GM19328 (cell line): Measurements from ENCODE around the gene NXF2.
"Not testable (repeated sequence)": the region's sequence is repeated elsewhere in the genome, so short reads cannot be mapped to it uniquely, and the experiment has no call there.

Experiments used
- ATAC-seq: cut with Tn5 transposase; IDR thresholded peaks from one replicate; pipeline ENCODE4 v1.9.1; 2021; ENCODE audit warnings: mild to moderate bottlenecking, moderate library complexity; ENCODE audit not compliant: unreplicated experiment

NXF2 gene, protein sequence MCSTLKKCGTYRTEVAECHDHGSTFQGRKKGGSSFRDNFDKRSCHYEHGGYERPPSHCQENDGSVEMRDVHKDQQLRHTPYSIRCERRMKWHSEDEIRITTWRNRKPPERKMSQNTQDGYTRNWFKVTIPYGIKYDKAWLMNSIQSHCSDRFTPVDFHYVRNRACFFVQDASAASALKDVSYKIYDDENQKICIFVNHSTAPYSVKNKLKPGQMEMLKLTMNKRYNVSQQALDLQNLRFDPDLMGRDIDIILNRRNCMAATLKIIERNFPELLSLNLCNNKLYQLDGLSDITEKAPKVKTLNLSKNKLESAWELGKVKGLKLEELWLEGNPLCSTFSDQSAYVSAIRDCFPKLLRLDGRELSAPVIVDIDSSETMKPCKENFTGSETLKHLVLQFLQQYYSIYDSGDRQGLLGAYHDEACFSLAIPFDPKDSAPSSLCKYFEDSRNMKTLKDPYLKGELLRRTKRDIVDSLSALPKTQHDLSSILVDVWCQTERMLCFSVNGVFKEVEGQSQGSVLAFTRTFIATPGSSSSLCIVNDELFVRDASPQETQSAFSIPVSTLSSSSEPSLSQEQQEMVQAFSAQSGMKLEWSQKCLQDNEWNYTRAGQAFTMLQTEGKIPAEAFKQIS

DNA sequence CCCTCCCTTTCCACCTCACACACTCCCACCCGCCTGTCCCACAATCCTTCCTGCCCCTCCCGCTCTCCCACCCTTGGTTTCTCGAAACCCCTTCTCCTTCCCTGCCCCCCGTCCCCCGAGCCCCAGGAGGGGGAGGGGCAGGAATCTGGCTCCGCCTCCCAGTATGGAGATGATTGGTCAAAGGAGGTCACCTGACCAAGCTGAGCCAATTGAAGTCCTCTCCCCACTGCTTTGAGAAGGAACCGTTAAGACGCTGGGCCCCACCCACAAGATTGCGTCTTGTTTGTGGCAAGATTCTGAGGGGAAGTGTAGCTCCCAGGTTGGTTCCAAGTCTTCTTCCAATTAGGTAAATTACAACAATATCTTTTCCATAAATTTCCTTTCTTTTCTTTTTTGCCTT, at the start of gene NXF2:
Gene NXF2 (plus strand): TSS at position 275 of the 400 bp plus-strand sequence. CDS start 59,912 bp downstream, outside the sequence.
- not testable (repeated sequence) for ATAC-seq

DNA sequence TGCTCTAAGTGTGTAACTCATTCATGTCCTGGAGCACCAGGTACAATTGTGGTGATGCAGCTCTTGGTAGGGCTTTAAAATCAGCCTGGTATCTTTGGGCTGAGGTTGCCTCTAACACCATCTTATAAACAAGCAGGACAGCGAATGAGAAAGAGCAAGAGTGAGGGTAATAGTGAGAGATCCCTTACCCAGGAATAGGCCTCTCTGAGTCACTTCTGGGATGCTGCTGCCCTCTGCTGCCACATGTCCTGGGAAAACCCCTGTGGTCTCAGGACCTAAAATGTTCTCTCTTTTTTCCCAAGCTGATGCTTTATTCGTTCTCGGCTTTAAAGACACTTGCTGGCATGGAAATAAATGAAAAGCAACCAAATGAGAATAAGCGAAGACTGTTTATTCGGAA, 39.0 kb upstream of the NXF2 start:
- not testable (repeated sequence) for ATAC-seq

DNA sequence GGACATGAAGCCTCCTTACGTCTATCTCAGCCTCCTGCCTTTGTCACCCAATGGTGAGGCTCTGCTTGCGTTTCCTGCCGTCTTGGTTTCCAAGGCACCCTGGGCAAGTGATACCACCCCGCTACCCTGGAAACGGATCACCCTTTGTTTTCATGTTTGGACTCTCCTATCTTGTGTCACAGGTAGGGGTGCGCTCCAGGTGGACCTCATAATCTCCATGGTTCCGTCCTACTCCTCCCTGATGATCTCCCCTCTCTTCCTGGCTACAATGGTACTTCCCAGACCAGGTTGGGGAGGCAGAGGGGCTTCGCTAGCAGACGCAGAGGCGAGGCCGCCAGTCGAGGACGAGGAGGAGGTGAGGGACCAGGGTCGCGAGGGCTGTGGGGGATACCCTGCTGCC, 32.0 kb upstream of the NXF2 start, which contains the start of gene TCP11X1:
Gene TCP11X1 (plus strand): TSS at position 316 of the 400 bp plus-strand sequence.
- ATAC-seq = not testable (repeated sequence)

DNA sequence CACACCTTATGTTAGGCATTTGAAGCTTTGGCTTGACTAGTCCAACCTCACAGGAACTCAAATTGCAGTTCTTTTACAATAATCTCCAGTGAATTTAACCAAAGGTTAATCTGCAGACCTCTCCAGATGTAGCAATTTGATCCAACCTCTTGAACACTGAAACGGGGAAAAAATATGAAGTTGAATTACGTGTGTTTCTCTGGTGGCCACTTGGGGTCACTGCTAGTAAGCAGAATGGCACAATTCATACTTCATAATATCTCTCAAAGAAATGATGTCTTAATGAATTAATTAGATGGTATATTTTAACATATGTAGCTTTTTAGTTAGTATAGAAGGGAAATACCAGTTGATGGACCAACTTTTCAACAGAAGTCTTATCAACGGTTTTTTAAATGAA, 30.5 kb upstream of the NXF2 start:
- not testable (repeated sequence) for ATAC-seq

DNA sequence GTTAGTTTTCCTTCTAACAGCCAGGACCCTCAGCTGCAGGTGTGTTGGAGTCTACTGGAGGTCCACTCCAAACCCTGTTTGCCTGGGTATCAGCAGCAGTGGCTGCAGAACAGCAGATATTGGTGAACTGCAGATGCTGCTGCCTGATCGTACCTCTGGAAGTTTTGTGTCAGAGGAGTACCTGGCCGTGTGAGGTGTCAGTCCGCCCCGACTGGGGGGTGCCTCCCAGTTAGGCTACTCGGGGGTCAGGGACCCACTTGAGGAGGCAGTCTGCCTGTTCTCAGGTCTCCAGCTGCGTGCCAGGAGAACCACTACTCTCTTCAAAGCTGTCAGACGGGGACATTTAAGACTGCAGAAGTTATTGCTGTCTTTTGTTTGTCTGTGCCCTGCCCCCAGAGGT, 11.3 kb upstream of the NXF2 start:
- not testable (repeated sequence) for ATAC-seq

DNA sequence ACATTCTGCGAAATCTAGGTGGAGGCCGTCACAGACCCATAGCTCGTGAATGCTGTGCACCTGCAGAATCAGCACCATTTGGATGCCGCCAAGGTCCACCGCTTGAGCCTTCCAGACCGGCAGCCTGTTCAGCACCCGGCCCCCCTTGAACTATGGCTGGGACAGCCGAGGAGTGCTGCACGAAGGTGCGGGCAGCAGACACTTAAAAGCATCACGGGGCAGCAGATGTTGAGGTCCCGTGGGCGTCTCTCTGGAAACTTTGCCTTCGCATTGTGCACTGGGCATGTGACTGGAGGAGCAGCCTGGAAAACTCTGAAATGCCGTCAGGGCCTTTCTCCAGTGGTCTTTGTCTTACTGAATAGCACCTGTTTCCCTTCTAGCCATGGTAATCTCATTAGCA, 6.7 kb upstream of the NXF2 start:
- not testable (repeated sequence) for ATAC-seq

DNA sequence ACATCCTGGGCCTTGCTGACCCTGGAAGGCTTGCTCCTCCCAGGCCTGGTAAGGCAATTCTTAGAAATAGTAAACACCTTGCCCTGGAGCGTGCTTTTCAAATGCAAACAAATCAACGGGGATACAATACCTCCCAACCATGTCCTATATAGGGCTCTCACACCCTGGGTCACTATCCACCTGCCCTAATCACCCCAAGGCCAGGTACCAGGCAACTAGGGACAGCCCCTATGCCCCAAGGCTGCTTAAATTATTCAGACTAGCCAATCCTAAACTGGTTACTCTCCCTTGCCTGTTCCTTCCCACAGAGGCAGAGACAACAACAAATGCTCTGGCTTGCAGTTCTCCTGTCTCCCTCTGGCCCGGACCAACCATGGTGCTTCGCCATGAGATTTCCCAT, 25.3 kb downstream of the NXF2 start:
- not testable (repeated sequence) for ATAC-seq

DNA sequence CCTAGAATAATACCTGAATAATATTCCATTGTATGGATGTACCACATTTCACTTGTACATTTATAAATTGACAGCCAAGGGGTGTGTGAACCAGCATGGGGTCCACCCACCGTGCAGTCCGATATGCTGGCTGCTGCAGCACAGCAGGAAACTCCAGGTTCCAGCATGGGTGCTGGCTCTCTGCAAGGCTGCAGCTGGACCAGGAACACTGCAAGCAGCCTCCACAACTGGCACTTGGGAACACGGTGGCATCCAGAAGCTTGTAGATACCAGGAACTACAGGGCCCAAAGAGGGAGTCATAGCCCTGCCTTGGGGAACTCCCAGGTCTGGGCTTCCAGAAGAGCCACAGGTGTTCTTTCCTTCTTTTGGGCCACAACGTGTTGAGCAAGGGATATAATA, 91.2 kb downstream of the NXF2 start:
- no peak for ATAC-seq

DNA sequence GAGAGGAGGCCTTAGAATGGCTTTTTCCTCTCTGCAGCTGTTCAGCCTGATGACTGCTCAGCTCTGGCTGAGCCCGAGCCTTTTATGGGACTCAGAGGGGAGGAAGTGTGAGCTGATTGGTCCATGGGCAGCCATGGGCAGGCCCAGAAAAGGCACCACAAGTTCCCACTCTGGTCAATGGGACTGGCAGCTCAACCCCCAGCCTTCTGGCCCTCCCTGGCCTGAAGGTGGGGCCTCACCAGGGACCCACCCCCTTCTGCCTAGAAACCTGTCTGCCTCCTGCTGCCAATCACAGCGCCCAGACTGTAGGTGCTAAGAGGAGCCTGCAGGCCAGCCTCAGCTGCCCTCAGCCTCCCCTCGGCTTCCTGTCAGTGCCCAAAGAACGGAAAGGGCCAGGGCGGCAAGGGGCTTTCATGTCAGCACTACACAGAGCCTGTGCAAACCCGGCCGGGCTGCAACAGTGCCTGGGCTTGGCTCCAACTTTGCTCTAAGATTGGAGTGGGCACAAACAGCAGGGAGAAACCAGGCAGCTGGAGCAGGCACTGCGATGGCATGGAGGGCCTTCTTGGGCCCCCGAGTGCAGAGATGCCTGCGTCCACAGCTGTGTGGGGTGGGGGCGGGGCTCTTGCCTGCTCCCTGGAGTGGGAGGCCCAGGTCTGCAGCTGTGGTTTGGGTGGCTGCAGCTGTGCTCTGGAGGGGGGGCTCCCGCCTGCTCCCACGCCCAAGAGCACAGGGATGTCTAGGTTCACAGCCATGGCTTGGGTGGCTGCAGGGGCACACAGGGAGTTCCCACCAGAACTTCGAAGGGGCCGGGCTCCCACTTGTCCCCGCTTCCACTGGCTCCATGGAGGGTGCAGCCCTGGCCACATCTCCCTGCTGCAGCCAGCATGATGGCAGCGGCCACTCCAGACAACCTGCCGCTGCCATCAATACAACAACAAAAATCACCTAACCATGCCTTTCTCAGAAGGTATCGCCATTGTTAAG, 92.6 kb downstream of the NXF2 start:
- ATAC-seq = no peak

DNA sequence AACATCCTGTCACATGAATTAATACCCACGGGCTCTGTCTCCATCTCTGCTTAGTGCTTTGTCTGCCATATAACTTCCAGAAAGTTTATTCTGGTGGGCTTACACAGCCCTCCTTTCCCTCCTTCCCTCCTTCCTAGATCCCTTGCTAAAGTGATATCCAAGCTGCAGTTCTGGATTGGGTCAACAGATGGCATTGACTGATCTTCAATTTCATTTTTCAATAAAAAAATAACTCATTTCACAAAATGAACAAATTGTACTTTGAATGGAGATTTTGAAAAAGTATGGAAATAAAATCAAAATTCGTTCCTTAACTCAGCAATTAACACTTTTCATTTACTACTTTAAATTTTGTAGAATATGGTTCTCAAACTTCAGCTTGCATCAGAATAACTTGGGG, 94.9 kb downstream of the NXF2 start:
- no peak for ATAC-seq

DNA sequence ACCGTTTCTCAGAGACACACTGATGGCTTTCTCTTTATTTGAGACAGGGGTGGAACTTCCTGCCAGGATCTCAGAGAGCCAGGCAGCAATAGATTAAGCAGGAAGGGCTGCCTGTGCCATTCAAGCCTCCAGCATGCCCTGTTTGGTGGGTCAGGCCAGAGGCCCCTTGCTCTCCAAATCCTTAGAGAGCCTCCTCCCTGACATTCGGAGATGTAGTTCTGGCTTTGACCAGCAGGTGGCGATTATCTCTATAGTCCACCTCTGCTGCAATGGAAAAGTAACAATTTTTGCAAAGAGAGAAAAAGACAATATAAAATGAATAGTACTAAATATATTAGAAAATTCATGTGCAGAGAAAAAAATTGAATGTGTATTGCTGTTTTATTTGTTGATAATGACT, 98.9 kb downstream of the NXF2 start:
- ATAC-seq = no peak
